Duodenal mucosa (tissue), 2 donors: ENCODE measurements around the gene LRRN4.

Experiments
- H3K27ac ChIP-seq: one replicate; pipeline ENCODE4 v1.7.0; 2013; ENCODE audit warnings: low read depth, low read length
- H3K27me3 ChIP-seq, 2 donors: one replicate each; pipeline ENCODE4 v1.7.0; 2013; ENCODE audit warnings: low read length in 2 of 2, control low read depth in 1 of 2; ENCODE audit not compliant: insufficient read depth in 2 of 2, control insufficient read depth in 1 of 2
- H3K36me3 ChIP-seq, 2 donors: one replicate each; pipeline ENCODE4 v1.7.0; 2013; ENCODE audit warnings: low read length in 2 of 2, control low read depth in 1 of 2; ENCODE audit not compliant: insufficient read depth in 2 of 2, control insufficient read depth in 1 of 2
- H3K4me1 ChIP-seq, 2 donors: one replicate each; pipeline ENCODE4 v1.7.0; 2013; ENCODE audit warnings: low read length in 2 of 2, control low read depth in 1 of 2; ENCODE audit not compliant: insufficient read depth in 2 of 2, control insufficient read depth in 1 of 2
- H3K4me3 ChIP-seq, 2 donors: one replicate each; pipeline ENCODE4 v1.7.0; 2013; ENCODE audit warnings: low read length in 2 of 2, low read depth in 1 of 2
- H3K9ac ChIP-seq, 2 donors: one replicate each; pipeline ENCODE4 v1.7.0; 2013; ENCODE audit warnings: low read length in 2 of 2, low read depth in 1 of 2
- H3K9me3 ChIP-seq, 2 donors: one replicate each; pipeline ENCODE4 v1.7.0; 2013; ENCODE audit warnings: low read length in 2 of 2, control low read depth in 1 of 2; ENCODE audit not compliant: control insufficient read depth in 1 of 2

LRRN4 gene

GRCh38 chr20:5991623-5992441 is 62.0 kb downstream of the LRRN4 start:
- Histone ChIP-seq H3K4me1 (peaks cover 8 to 16% of the 10 kb centered on the region in 2 donors), H3K27ac (no peak overlapping the region), H3K36me3 (peaks cover 0 to 13% of the 10 kb centered on the region in 2 donors), H3K9ac (no peak overlapping the region), H3K4me3 (no peak overlapping the region), H3K27me3 (no peaks in the 10 kb centered on the region), H3K9me3 (no peaks in the 10 kb centered on the region)

GRCh38 chr20:5990946-5991345 is 62.9 kb downstream of the LRRN4 start:
- H3K36me3 ChIP-seq = peaks cover 0 to 13% of the 10 kb centered on the region in 2 donors
- peaks cover 8 to 14% of the 10 kb centered on the region in 2 donors for H3K4me1 ChIP-seq
- no peak overlapping the region for H3K27ac ChIP-seq
- no peaks in the 10 kb centered on the region for H3K27me3 ChIP-seq
- no peak overlapping the region for H3K4me3 ChIP-seq
- no peaks in the 10 kb centered on the region for H3K9me3 ChIP-seq
- H3K9ac ChIP-seq = no peak overlapping the region
